Measurements from ENCODE around the gene GPA33. TPM values are rescaled to one million over a fixed set of nuclear protein-coding genes. Genes with fewer than 3 reads are reported as not detected.

The GPA33 gene
- total and polyA plus RNA-seq, 10 of the 15 experiments (the other 5 are each of a cell fraction or from before 2014, with no cell fraction given), result 0.09 to 0.27 (median 0.21) TPM; not detected in 1

- TF ChIP-seq RELB (IDR thresholded peaks at IDR 0.05; ENCODE audit: low read depth) (no peak), ZNF274 (IDR thresholded peaks at IDR 0.05; ENCODE audit: insufficient read depth, insufficient read length) (no peak), ZNF217 (IDR thresholded peaks at IDR 0.05) (no peak), CTCF (IDR thresholded peaks at IDR 0.05 in 2 of 3, conservative IDR thresholded peaks at IDR 0.05 in 1 of 3; ENCODE audit: control insufficient read depth in 2 of 3, extremely low read depth in 1 of 3, insufficient read depth in 1 of 3, low read depth in 3 of 3, low read length in 3 of 3) (no peak)
These were observed 7.0 kb downstream of the GPA33 start (continued) for GRCh38 chr1:167083066-167083665.

- no peak for TF ChIP-seq NKRF (conservative IDR thresholded peaks at IDR 0.05)
- TF ChIP-seq EED (IDR thresholded peaks at IDR 0.05; ENCODE audit: low read depth), result no peak
- TF ChIP-seq RB1 (IDR thresholded peaks at IDR 0.05; ENCODE audit: borderline replicate concordance), result no peak
- TF ChIP-seq TCF3 (IDR thresholded peaks at IDR 0.05; ENCODE audit: borderline replicate concordance, insufficient read depth, low read depth, low read length), result no peak
- no peak for TF ChIP-seq MXI1 (IDR thresholded peaks at IDR 0.05; ENCODE audit: low read depth, low read length)
- BruUV-seq (replicated peaks), result no TSS peak
- in situ Hi-C loops (cut with MboI), result no loop called here
- no peaks in the 10 kb centered on the region for H4K20me1 ChIP-seq (ENCODE audit: control insufficient read depth, insufficient read depth)
- SMC1A ChIA-PET (ENCODE audit: uncharacterized antibody, unreplicated experiment), result interaction anchor here (0.6 to 1.3 kb wide), 3 partner anchors 16 to 507 kb away, joined by 3 read pairs; no protein-coding TSS in a partner anchor
- DNase-seq (ENCODE audit: low read depth, low spot score) (no peak), ATAC-seq (no peak), FAIRE-seq (no peak)
- no peaks in the 10 kb centered on the region for H3K9me3 ChIP-seq (replicated peaks; ENCODE audit: control insufficient read depth, insufficient read depth, low read length)
- CTCF ChIA-PET, result interaction anchor here (0.9 kb wide), 1 partner anchor 36 kb away, joined by 4 read pairs; no protein-coding TSS in a partner anchor
- no peak overlapping the region for H3K4me2 ChIP-seq (ENCODE audit: control insufficient read depth, insufficient read depth)
- no peaks in the 10 kb centered on the region for H3K36me3 ChIP-seq (ENCODE audit: control insufficient read depth in 2 of 2, insufficient read depth in 2 of 2, low read length in 1 of 2)
- no peaks in the 10 kb centered on the region for H3K4me1 ChIP-seq (ENCODE audit: control insufficient read depth, insufficient read depth, low read length)
- RAD21 ChIA-PET (ENCODE audit: unreplicated experiment), result interaction anchor here (0.6 to 0.8 kb wide), 2 partner anchors 14 to 424 kb away, joined by 3 read pairs; no protein-coding TSS in a partner anchor
- no peak overlapping the region for H3K27ac ChIP-seq (ENCODE audit: control insufficient read depth, insufficient read depth)
- POLR2A ChIA-PET, result no interaction called here
- WGBS (ENCODE audit: insufficient coverage, insufficient replicate concordance, low lambda C conversion rate, missing lambda C conversion rate), result 46% methylated on average over 11 of the region's 11 CpGs
- no peak overlapping the region for H2AFZ ChIP-seq (ENCODE audit: control insufficient read depth, low read depth, low read length)
- H3K4me3 ChIP-seq, result no peak overlapping the region
- H3K27me3 ChIP-seq (replicated peaks in 1 of 2; ENCODE audit: control insufficient read depth in 2 of 2, insufficient read depth in 2 of 2, low read length in 1 of 2), result no peaks in the 10 kb centered on the region
- intact Hi-C loops (cut with micrococcal nuclease; ENCODE audit: unreplicated experiment), result no loop called here
- no peaks in the 10 kb centered on the region for H3K79me2 ChIP-seq (ENCODE audit: control insufficient read depth, insufficient read depth, low read length)
- no peak overlapping the region for H3K9ac ChIP-seq (ENCODE audit: control insufficient read depth, insufficient read depth, low read length)
These were observed 7.6 kb downstream of the GPA33 start for GRCh38 chr1:167082511-167083027.
